Vagina (tissue), 2 donors: ENCODE measurements around the gene GTF3C1. TPM values are rescaled to one million over a fixed set of nuclear protein-coding genes. Genes with fewer than 3 reads are reported as not detected.

Experiments used
- DNase-seq, 2 donors: peaks; one replicate each; pipeline ENCODE4 v3.0.0-alpha.2; 2017; ENCODE audit errors: extremely low spot score in 2 of 2
- H3K27ac ChIP-seq: fragments of 200-600 bp; sonication (generic); one replicate; pipeline ENCODE4 v1.5.1; 2019
- H3K27me3 ChIP-seq: fragments of 200-600 bp; sonication (generic); one replicate; pipeline ENCODE4 v1.5.1; 2019
- H3K36me3 ChIP-seq, 2 donors: fragments of 200-600 bp; sonication (generic); one replicate each; pipeline ENCODE4 v1.5.1; 2017 to 2019
- H3K4me1 ChIP-seq: fragments of 200-600 bp; sonication (generic); one replicate; pipeline ENCODE4 v1.5.1; 2019
- H3K4me3 ChIP-seq, 2 donors: fragments of 200-600 bp; sonication (generic); 1 replicate in 1 of 2; 2 replicates in 1 of 2; pipeline ENCODE4 v1.5.1; 2016 to 2019
- H3K9me3 ChIP-seq: fragments of 200-600 bp; sonication (generic); one replicate; pipeline ENCODE4 v1.5.1; 2019
- CTCF ChIP-seq, 3 experiments: fragments of 450-650 bp in 2 of 3; fragments of 200-600 bp in 1 of 3; sonication (generic) in 1 of 3; IDR thresholded peaks; one replicate each; pipeline ENCODE4 v1.5.1; 2017 to 2019; ENCODE audit warnings: antibody characterized with exemption in 3 of 3, mild to moderate bottlenecking in 2 of 3, moderate library complexity in 2 of 3
- POLR2A ChIP-seq, 2 donors: fragments of 450-650 bp; IDR thresholded peaks; one replicate each; pipeline ENCODE4 v1.6.1; 2017; ENCODE audit warnings: antibody characterized with exemption in 2 of 2, mild to moderate bottlenecking in 2 of 2, moderate library complexity in 2 of 2
- POLR2AphosphoS5 ChIP-seq, 2 donors: sonication (generic); formaldehyde crosslinking; IDR thresholded peaks; one replicate each; pipeline ENCODE4 v1.9.0; 2017; ENCODE audit warnings: antibody characterized with exemption in 2 of 2, mild to moderate bottlenecking in 2 of 2, low read depth in 1 of 2; ENCODE audit not compliant: insufficient read depth in 1 of 2
- intact Hi-C: fragments of 100-400 bp; cut with DNase I; formaldehyde crosslinking; loops from one replicate; pipeline ENCODE4 v1.15.1; 2023
- total RNA-seq: library from RNA; depleted of rRNA; stranded (reverse); fragments of >200 nt; gene quantifications from one replicate; pipeline ENCODE4 v1.2.3, GENCODE V29; 2016

The GTF3C1 gene
- total RNA-seq, 1 donor from 2014 or later: 133 TPM

GRCh38 chr16:27463741-27464591, 85.7 kb downstream of the GTF3C1 start:
- peaks cover 19% of the 10 kb centered on the region for H3K4me1 ChIP-seq
- no peak overlapping the region for H3K4me3 ChIP-seq
- no peaks in the 10 kb centered on the region for H3K27me3 ChIP-seq
- H3K27ac ChIP-seq: no peak overlapping the region
- no peak for TF ChIP-seq POLR2A (IDR thresholded peaks at IDR 0.05)
- TF ChIP-seq POLR2AphosphoS5 (IDR thresholded peaks at IDR 0.05; ENCODE audit: insufficient read depth in 1 of 2, low read depth in 1 of 2): no peak
- no peak for TF ChIP-seq CTCF (IDR thresholded peaks at IDR 0.05)
- DNase-seq: no peak
- intact Hi-C loops: no loop called here
- H3K36me3 ChIP-seq: peaks cover 0 to 80% of the 10 kb centered on the region in 2 donors
- no peaks in the 10 kb centered on the region for H3K9me3 ChIP-seq

DNA sequence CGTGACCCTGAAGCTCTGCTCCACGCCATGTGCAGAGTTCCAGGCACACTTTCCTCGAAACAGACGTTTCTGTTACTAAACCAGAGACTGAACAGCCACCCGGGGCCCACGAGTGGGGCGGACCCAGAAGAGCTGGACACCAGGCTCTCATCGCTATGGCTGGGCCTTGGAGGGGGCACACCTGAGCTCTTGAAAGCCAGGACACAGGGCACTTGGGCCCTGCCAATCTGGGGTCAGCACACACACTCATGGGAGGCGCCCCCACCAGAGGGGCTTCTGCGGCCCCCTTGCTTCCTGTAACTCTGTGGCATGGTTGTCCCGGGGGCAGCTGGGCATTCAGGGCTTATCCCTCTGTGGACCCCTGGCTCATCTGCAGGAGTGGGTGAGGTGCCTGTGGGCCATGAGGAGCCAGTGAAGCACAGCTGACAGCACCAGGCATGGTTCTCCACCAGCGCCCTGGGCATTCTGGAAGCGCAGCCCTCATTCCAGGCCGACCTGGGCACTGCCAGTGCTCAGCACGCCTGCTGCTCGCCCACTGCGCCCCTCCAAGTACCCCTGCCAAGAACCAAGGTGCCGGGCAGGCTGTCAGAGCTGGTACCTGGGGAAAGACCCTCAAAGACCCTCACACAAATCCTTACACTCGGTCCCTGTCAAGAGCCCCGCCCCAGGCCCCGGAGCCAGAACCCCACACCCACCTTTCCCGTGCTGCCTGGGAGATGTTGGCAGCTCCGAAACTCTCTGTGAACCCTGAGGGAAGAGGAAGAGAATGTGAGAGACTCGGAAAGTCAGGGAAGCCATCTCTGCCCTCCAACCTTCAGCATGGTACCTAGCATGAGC, 86.6 kb downstream of the GTF3C1 start:
- Histone ChIP-seq H3K27ac (no peak overlapping the region), H3K27me3 (no peaks in the 10 kb centered on the region), H3K4me1 (peaks cover 24% of the 10 kb centered on the region), H3K9me3 (no peaks in the 10 kb centered on the region), H3K36me3 (peaks cover 0 to 71% of the 10 kb centered on the region in 2 donors), H3K4me3 (no peak overlapping the region)
- TF ChIP-seq CTCF (IDR thresholded peaks at IDR 0.05) (no peak), POLR2A (IDR thresholded peaks at IDR 0.05) (no peak), POLR2AphosphoS5 (IDR thresholded peaks at IDR 0.05; ENCODE audit: insufficient read depth in 1 of 2, low read depth in 1 of 2) (no peak)
- intact Hi-C loops: no loop called here
- DNase-seq: no peak

DNA sequence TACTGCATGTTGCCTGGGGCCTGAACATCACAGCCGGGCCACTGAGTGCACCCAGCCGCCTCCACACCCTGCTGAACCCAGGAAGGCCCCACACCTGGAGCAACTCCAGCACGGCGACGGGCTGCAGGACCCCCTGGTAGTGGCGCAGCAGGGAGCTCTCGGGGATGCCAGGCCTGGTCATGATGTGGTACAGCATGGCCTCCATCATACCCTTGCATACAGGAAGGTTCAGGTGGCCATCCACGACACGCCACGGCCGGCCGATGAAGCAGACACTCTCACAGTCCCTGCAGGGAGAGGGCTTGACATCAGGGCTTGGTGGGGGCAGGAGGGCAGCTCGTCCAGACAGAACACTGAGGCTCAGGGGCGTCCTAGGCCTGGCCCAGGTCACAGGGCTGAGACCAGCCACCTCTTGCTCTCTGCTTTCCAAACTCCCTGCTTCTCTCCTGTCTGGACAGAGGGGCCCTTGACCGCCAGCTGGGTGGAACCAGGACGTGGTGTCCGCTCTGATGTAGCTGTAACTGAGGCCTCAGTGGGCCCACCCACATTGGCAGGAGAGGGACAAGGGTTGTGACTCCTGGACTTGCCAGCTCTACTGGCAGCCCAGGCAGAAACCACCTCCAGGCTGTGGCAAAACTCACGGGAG, 87.4 kb downstream of the GTF3C1 start:
- Histone ChIP-seq H3K27ac (no peak overlapping the region), H3K36me3 (peaks cover 0 to 63% of the 10 kb centered on the region in 2 donors), H3K9me3 (no peaks in the 10 kb centered on the region), H3K4me3 (no peak overlapping the region), H3K4me1 (peaks cover 26% of the 10 kb centered on the region), H3K27me3 (no peaks in the 10 kb centered on the region)
- DNase-seq: no peak
- TF ChIP-seq CTCF (IDR thresholded peaks at IDR 0.05): no peak
- TF ChIP-seq POLR2A (IDR thresholded peaks at IDR 0.05): no peak
- intact Hi-C loops: no loop called here

GRCh38 chr16:27461483-27462171, 88.1 kb downstream of the GTF3C1 start:
- Histone ChIP-seq H3K27ac (no peak overlapping the region), H3K9me3 (no peaks in the 10 kb centered on the region), H3K4me1 (peaks cover 30% of the 10 kb centered on the region), H3K4me3 (no peak overlapping the region), H3K36me3 (peaks cover 0 to 56% of the 10 kb centered on the region in 2 donors), H3K27me3 (no peaks in the 10 kb centered on the region)
- intact Hi-C loops: no loop called here
- TF ChIP-seq POLR2A (IDR thresholded peaks at IDR 0.05) (no peak), CTCF (IDR thresholded peaks at IDR 0.05) (no peak), POLR2AphosphoS5 (IDR thresholded peaks at IDR 0.05; ENCODE audit: insufficient read depth in 1 of 2, low read depth in 1 of 2) (no peak)
- DNase-seq: no peak
